Upper lobe of left lung (tissue), 4 donors: ENCODE results near the gene ANKRD61.

ENCODE experiments used
- CTCF ChIP-seq, 6 experiments: fragments of 450-650 bp in 4 of 6; fragments of 200-600 bp in 2 of 6; sonication (generic) in 2 of 6; IDR thresholded peaks; one replicate each; pipeline ENCODE4 v1.5.1; 2016 to 2019; ENCODE audit warnings: antibody characterized with exemption in 6 of 6
- EP300 ChIP-seq, 4 donors: sonication (generic); formaldehyde crosslinking; IDR thresholded peaks; one replicate each; pipeline ENCODE4 v1.5.1; 2017; ENCODE audit warnings: antibody characterized with exemption in 4 of 4, control low read depth in 2 of 4
- POLR2A ChIP-seq, 4 donors: fragments of 450-650 bp; IDR thresholded peaks; one replicate each; pipeline ENCODE4 v1.5.1; 2016 to 2017; ENCODE audit warnings: antibody characterized with exemption in 4 of 4, mild to moderate bottlenecking in 2 of 4
- POLR2AphosphoS5 ChIP-seq, 2 donors: sonication (generic); formaldehyde crosslinking; IDR thresholded peaks; one replicate each; pipeline ENCODE4 v1.5.1; 2017; ENCODE audit warnings: antibody characterized with exemption in 2 of 2

- no peak for TF ChIP-seq CTCF (IDR thresholded peaks at IDR 0.05)
- no peak for TF ChIP-seq EP300 (IDR thresholded peaks at IDR 0.05)
- no peak for TF ChIP-seq POLR2A (IDR thresholded peaks at IDR 0.05)
- TF ChIP-seq POLR2AphosphoS5 (IDR thresholded peaks at IDR 0.05), result no peak
Measured at GRCh38 chr7:6057316-6058129, 26.3 kb downstream of the ANKRD61 start.
